Tibial nerve (tissue), 3 donors: ENCODE results near the gene GNA12.

Experiments
- CTCF ChIP-seq, 5 experiments: fragments of 200-600 bp in 3 of 5; fragments of 450-650 bp in 2 of 5; sonication (generic) in 3 of 5; IDR thresholded peaks; one replicate each; pipeline ENCODE4 v1.5.1; 2016 to 2019; ENCODE audit warnings: antibody characterized with exemption in 5 of 5, mild to moderate bottlenecking in 3 of 5, moderate library complexity in 2 of 5
- POLR2A ChIP-seq, 2 donors: fragments of 450-650 bp; IDR thresholded peaks; one replicate each; pipeline ENCODE4 v1.6.1; 2017; ENCODE audit warnings: antibody characterized with exemption in 2 of 2, mild to moderate bottlenecking in 2 of 2, moderate library complexity in 2 of 2

GRCh38 chr7:2763597-2763996, 80.5 kb downstream of the GNA12 start:
- TF ChIP-seq POLR2A (IDR thresholded peaks at IDR 0.05), result no peak
- TF ChIP-seq CTCF (IDR thresholded peaks at IDR 0.05), result no peak
